ENCODE data around the gene ARHGEF10L.

Gene ARHGEF10L

DNA sequence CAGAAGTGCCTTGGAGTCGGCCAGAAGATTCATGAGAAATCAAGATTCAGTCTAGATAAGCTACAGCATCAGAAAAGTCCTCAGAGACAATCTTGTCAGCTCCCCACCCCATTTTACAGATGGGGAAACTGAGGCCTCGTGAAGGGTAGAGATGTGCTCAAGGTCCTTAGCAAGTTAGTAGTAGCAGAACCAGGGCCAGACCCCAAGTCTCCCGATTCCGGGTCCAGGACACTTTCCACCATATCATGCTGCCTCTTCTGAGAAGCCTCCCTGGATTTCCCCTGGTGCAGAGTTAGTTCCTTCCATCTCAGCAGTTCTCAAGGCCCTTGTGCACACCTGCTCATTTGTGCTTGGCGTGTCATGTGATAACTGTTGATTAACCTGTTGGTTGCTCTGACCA is 124.1 kb downstream of the ARHGEF10L start:
- no peak for TF ChIP-seq CTCF (IDR thresholded peaks at IDR 0.05; ENCODE audit: insufficient read depth, low read depth, low read length, missing control alignments)
- DNase-seq (ENCODE audit: low read depth), result no peak
- H3K4me3 ChIP-seq (ENCODE audit: low read length), result no peak overlapping the region

GRCh38 chr1:17664322-17664721 is 124.8 kb downstream of the ARHGEF10L start:
- DNase-seq (ENCODE audit: low read depth), result no peak
- no peak for TF ChIP-seq CTCF (IDR thresholded peaks at IDR 0.05; ENCODE audit: insufficient read depth, low read depth, low read length, missing control alignments)
- H3K4me3 ChIP-seq (ENCODE audit: low read length), result no peak overlapping the region

- no peak for DNase-seq (ENCODE audit: low read depth)
- no peak overlapping the region for H3K4me3 ChIP-seq (ENCODE audit: low read length)
- no peak for TF ChIP-seq CTCF (IDR thresholded peaks at IDR 0.05; ENCODE audit: insufficient read depth, low read depth, low read length, missing control alignments)
Observed at GRCh38 chr1:17665054-17665453, 125.6 kb downstream of the ARHGEF10L start.

- peak; percentile 7 for DNase-seq (ENCODE audit: low read depth)
- H3K4me3 ChIP-seq (ENCODE audit: low read length), result no peak overlapping the region
- no peak for TF ChIP-seq CTCF (IDR thresholded peaks at IDR 0.05; ENCODE audit: insufficient read depth, low read depth, low read length, missing control alignments)
Observed at GRCh38 chr1:17665950-17666720, 126.6 kb downstream of the ARHGEF10L start.

DNA sequence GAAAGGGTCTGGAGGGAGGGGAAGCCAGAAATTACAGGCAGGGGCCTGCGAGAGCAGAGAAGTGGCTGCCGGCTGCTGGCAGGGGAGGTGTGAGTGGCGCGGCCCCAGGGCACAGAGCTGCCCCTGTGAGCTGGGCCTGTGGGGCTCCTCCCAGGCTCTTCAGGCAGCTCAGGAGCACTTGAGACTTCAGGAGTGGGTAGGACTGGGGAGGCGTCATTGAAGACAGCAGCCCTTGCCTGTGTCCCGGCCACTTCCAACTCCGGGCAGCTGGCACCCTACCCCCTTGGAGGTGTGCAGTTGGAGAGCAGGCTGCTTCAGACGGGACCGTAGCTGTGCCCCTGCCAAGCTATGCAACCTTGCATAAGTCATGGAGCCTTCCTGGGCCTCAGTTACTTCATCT is 128.1 kb downstream of the ARHGEF10L start:
- DNase-seq (ENCODE audit: low read depth), result no peak
- TF ChIP-seq CTCF (IDR thresholded peaks at IDR 0.05; ENCODE audit: insufficient read depth, low read depth, low read length, missing control alignments), result no peak
- H3K4me3 ChIP-seq (ENCODE audit: low read length), result no peak overlapping the region

DNA sequence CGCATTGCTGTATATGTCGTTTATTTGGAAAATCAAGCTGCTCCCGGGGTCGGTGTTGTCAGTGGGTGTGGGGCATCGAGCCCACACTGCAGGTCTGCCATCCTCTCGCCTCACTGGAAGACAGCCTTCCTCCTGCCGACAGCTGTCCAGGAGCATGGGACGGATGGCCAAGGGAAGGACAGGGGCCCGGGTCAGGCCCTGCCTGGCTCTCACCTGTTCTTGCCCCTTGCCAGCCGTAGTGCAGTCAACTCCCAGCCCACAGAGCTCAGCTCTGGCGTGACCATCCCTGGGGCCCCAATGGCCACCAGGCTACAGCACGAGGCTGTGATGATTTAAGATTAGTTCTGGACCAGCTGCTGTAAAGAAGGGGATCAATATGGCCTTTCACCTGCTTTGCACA is 128.7 kb downstream of the ARHGEF10L start:
- no peak for TF ChIP-seq CTCF (IDR thresholded peaks at IDR 0.05; ENCODE audit: insufficient read depth, low read depth, low read length, missing control alignments)
- DNase-seq (ENCODE audit: low read depth), result no peak
- H3K4me3 ChIP-seq (ENCODE audit: low read length), result no peak overlapping the region

GRCh38 chr1:17668624-17669175 is 129.2 kb downstream of the ARHGEF10L start:
- DNase-seq (ENCODE audit: low read depth), result no peak
- TF ChIP-seq CTCF (IDR thresholded peaks at IDR 0.05; ENCODE audit: insufficient read depth, low read depth, low read length, missing control alignments), result no peak
- no peak overlapping the region for H3K4me3 ChIP-seq (ENCODE audit: low read length)

Measured in epithelial cell of esophagus (primary cell).